ENCODE results near the gene CCSER2.
"Not testable (repeated sequence)": the region's sequence is repeated elsewhere in the genome, so short reads cannot be mapped to it uniquely, and the experiment has no call there.

Gene CCSER2

DNA sequence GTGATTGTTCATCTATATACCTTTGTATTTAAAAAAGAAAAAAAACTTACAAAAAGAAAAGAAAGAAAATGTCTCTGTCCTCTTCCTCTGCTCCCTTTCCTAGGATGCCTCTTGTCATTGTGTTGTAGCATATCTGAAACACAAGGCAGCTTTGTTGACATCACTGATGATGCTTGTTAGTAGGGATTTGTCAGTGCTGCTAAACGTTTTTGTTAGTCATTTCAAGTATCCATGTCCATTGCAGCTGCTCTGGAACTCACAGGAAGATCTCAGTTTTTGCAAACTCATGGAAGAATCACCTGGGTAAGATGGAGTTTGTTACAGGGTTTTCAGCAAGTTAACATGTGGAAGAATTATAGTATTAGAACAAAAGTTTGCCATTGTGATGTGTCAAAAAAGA lies 123.6 kb downstream of the CCSER2 start:
- no peak for DNase-seq (ENCODE audit: low spot score)

DNA sequence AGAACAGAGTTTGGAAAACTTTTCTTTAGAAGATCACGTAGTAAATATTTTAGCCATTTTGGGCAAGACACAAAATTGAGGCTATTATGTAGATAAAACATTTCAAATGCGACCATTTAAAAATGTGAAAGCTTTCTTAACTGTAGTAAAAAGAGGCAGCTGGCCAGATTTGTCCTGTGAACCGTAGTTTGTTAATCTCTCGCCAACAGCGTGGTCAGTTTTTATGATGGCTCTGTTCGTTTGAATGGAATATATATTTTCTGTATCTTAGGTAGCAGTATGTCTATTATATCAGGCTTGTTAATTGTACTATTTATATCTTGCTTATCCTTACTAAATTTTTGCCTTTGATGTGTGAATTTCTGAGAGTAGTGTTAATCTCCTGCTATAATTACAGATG lies 124.9 kb downstream of the CCSER2 start:
- DNase-seq (ENCODE audit: low spot score) = no peak

DNA sequence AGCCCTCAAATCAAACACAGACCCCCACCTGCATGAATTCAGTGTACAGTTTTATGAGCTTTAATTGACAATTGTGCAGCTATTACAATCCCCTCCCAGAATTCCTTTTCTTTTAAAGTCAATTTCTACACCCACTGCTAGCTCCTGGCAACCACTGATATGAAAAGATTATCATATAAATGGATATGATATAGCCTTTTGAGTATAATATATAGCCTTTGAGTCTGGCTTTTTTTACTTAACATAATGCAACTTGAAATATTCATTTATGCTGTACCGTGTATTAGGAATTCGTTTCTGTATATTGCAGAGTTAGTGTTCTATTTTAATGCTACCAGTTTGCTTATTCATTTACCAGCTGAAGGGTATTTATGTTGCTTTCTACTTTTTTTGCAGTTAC lies 127.7 kb downstream of the CCSER2 start:
- DNase-seq (ENCODE audit: low spot score) = no peak

DNA sequence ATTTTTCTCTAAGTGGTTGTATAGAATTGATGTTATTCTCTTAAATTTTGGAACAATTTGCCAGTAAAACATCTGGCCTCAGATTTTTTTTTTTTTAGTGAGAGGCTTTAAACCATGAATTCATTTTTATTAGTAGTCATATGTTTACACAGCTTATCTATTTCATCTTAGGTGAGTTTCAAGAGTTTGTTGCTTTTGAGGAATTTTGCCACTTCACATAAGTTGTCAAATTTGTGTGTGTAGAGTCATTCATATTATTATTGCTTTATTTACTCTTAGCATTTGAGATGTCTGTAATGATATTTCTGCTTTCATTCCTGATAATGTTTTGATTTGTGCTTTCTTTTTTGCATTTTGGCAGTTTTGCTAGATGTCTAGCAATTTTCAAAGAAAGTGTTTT lies 132.1 kb downstream of the CCSER2 start:
- no peak for DNase-seq (ENCODE audit: low spot score)

DNA sequence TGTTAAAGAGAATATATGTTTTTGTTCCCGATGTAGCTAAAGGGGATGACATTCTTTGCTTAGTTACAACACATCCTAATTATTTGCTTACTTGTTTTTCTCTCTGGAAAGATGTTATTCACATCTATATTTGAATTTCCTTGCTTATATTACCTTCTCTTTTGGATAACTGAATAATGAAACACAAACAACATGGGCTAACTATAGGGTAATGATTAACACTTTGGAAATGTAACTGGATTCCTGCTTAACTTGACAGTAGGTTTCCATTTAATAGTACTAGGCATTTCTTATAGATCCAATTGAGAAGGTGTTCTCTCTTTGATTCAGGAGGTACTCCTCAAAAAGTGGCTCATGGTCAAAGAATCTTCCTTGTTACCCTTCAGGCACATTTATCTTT lies 141.1 kb downstream of the CCSER2 start:
- DNase-seq (ENCODE audit: low spot score) = no peak

DNA sequence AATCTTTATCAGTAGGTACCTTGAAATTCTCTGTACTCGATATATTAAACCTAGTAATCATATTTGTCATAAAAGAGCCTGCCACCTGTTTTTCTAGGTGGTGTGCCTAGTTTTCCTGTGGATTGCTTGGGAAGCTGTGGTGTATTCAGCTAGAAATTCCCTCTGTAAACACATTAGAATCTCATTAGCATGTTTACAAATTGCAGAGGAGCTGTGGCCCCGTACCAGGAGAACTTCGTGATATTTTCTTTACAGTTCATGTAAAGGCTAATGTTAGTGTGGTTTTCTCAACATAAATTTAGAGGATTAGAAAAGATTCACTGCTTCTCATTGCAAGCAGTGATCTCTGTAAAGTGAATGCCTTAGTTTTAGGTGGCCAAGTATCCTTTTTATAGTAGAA lies 144.7 kb downstream of the CCSER2 start:
- no peak for DNase-seq (ENCODE audit: low spot score)

DNA sequence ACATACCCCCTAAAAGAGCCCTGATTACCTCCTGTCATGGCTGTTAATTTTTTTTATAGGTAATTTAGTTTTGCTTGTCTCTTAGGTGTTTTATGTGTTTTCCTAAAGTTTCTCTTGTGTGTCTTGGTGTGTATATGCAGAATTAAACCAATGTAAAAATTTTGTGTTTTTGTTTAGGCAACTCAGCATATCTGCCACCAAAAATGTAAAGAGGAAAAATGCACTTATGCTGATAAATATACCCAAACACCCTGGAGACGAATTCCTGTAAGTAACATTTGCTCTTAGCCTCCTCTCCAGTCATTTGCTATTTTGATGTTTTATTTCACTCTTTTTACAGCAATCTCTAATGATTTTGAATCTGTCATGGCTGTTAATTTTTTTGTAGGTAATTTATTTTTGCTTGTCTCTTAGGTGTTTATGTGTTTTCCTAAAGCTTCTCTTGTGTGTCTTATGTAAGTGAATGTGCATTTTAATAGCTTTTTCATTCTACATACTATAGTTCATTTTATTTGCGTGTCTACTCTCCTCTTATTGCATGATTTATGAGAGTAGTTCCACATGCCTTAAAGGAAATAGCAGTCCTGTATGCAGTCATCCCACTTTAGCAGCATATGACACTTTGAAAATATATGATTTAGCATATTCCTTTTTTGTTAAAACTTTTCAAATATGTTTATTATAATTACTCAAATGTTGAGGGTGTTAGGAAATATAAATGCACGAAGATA lies 149.2 kb downstream of the CCSER2 start:
- DNase-seq (ENCODE audit: low spot score) = no peak

DNA sequence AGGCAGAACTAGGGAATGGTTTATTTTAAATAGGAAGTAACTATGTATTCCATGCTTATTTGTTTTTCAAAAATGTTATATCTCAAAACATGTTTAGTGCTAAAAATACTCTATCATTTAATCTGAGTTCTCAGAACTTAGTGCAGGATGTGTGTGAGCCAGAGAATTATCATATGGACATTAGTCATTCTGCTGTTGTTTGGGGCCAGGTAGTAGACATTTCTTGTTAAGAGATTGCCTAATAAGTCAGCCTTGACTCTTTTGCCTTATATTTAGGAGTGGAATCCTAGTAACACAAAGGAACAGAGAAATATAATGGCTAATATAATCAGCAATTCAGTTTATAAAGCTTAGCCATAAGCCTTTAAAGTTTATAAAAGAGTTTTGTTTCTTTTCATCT lies 149.8 kb downstream of the CCSER2 start:
- no peak for DNase-seq (ENCODE audit: low spot score)

DNA sequence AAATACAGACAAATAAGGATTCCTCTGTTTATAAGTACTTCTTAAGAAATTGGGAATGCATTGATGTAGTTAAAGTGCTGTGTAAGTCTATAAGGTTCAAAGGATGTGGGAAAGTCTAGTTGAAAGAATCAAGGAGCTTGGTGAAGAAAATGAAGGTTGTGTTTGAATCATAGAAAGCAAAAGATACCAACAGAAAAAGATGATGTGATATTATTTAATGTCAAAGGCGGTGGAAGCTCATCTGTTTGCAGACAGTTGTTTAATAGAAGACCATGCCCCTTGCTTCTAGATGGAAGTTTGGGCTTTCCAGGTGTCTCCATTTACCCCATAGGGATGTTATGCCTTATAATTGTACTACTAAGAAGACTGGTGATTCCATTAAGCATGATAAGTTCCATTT lies 150.3 kb downstream of the CCSER2 start:
- DNase-seq (ENCODE audit: low spot score) = no peak

DNA sequence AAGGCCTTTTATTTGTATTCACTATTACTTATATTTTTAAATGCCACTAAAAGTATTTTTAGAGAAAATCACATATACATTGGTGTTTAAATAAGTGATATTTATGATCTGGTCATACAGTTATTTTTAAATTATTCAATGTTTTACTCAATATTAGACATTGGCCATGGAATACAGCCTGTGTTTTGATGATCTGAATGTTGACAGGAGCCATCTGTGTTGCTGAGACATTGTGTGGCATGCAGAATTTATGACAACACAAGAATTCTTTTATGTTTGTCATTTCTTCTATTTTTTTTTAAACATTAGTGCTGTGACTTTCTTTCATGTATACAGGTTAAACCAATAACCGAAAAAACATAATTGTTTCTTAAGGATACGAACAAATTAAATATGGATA lies 156.2 kb downstream of the CCSER2 start:
- DNase-seq (ENCODE audit: low spot score) = no peak

DNA sequence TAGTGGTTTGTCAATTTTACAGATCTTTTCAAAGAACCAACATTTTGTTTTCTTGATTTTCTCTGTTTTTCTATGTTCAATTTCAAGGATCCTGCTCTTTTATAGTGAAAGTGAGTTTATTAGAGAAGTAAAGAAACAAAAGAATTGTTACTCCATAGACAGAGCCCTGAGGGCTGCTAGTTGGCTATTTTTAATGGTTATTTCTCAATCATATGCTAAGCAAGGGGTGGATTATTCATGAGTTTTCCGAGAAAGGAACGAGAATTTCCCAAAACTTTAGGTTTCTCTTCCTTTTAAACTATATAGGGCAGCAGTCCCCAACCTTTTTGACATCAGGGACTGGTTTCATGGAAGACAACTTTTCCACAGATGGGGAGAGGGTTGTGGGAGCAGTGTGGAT lies 165.0 kb downstream of the CCSER2 start:
- no peak for DNase-seq (ENCODE audit: low spot score)

DNA sequence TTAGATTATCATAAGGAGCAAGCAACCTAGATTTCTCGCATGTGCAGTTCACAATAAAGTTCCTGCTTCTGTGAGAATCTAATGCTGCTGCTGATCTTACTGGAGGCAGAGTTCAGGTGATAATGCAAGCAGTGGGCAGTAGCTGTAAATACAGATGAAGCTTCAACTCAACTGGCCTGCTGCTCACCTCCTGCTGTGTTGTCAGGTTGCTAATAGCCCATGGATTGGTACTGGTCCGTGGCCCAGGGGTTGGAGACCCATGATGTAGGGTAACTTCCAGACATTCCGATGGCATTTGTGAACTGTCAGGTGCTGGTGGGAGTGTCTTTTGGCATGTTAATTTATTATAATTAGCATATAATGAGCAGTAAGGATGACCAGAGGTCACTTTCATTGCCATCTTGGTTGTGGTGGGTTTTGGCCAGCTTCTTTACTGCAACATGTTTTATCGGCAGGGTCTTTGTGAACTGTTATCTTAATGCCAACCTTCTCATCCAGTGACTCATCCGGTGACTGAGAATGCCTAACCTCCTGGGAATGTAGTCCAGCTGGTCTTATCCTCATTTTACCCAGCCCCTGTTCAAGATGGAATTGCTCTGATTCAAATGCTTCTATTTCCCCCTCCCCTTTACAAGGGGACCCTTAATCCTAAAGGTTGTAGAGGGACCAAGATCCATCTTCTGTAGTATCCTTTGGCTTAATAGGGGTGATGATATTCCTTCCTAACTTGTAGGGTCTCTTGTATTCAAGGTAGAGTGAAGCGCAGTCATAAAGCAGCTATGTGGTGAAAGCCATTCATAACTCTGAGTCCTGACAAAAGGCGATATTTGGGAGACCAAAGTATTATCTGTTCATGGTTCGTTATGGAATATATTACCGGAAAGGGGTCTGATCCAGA lies 165.8 kb downstream of the CCSER2 start:
- no peak for DNase-seq (ENCODE audit: low spot score)

DNA sequence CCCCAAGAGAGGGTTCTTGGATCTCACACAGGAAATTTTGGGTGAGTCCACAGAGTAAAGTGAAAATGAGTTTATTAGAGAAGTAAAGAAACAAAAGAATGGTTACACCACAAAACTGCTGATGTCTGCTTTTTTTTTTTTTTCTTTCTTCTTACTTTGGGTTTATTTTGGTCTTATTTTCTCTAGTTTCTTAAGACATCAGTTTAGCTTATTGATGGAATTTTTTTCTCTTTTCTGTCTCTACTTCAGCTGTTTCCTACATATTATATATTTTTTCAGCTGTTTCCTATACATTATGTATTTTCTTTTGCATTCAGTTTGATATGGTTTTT lies 166.4 kb downstream of the CCSER2 start:
- DNase-seq (ENCODE audit: low spot score) = no peak

DNA sequence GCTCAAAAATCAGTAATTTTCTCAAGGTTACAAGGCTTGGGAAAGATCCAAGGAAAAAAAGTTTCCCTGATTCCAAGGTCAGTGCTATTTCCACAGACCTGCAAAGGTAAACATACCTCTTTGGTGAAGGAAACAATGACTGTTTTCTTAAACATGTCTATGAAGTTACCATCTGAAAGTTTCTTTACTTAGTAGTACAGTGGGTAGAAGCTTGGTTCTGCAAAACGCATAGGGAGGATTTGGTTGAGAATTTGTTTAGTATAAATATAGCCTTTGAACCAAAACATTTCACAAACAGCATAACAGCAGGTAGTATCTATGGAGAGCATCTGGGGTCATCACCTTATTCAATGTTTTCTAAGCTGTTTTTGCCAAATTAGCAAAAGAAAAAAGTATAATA lies 169.6 kb downstream of the CCSER2 start:
- no peak for DNase-seq (ENCODE audit: low spot score)

DNA sequence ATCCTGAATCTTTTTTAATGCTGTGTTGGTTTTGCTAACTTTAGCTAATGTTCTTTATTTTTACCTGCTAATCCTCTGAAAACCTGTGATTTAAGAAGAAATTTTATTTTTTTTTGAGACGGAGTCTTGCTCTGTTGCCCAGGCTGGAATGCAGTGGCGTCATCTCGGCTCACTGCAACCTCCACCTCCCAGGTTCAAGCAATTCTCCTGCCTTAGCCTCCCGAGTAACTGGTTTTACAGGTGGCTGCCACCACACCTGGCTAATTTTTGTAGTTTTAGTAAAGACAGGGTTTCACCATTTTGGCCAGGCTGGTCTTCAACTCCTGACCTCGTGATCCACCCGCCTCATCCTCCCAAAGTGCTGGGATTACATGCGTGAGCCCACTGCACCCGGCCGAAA lies 170.7 kb downstream of the CCSER2 start:
- DNase-seq (ENCODE audit: low spot score) = not testable (repeated sequence)

DNA sequence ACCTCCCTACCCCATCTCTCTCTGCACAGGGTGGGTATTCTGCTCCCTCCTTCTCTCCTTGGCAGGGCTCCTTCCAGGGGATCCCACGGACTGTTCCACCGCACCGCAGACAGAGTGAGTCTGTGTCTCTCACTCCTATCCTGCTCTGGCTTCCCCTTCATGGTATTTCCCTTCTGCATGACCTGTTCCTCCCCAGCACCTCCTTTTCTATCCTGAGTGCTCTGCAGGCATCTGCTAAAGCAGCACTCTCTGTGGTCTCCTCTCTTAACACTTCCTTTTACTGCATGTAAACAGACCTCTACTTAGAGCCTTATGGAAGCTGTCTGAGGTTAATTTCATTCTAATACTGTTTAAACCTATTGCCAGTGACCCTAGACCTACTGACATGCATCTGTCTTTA lies 171.5 kb downstream of the CCSER2 start:
- no peak for DNase-seq (ENCODE audit: low spot score)

DNA sequence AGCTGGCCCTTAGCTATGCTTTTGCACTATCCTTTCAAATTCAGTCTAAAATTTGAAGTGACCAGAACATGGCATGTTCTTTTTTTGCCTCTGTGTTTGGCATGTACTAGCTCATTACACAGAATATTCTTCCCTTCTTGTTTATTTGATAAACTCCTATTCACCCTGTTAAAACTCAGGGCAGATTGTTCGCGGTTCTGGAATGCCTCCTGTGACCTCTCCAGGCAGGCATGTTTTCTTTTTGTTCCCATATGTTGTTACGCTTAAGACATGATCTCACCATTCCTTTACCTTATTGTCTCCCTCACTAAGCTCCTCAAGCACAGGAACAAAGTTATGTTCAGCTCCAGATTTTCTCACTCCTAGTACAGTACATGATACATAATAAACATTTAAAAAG lies 181.7 kb downstream of the CCSER2 start:
- DNase-seq (ENCODE audit: low spot score) = no peak

DNA sequence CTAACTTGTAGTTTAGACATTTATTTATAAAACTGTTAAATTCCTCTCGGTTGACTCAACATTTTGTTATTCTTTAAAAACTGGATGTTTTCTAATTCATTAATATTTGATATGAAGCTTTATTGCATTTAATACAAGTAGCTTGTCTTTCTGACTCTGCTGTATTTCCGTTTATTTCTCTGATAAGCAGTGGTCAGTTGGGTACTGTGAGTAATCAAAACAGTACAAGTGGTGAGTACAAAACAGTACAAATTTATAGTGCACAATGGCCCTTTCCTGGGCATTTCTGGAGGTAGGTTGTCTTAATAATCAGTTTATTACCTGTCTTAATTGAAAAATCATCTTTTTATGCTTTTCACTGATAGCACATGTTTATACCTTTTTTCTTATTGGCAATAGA lies 182.7 kb downstream of the CCSER2 start:
- no peak for DNase-seq (ENCODE audit: low spot score)

DNA sequence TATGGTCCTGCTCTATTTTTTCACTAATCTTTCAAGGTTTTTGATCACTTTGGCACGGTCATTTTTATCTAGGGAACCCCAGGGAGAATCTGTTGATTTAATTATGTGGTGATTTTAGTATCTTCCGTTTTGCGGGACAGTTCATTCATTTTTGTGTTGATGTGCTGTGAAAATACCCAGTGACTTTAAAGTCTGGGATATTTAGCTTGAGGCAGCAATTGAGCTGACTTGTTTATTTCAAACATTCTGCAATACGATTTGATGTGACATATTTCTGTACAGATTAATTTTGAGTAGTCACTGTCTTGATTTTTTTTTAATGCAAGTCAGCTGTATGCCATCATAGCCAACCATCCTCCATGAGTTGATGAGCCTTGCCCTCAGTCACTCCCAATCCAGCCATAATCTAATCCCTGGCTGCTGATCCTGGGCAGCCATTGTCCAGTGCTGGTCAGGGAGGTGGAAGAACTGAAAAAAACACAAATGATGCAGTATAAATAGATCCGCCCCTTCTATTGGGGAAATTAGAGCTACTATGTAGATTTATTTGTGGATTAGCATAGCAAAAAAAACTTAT lies 183.4 kb downstream of the CCSER2 start:
- no peak for DNase-seq (ENCODE audit: low spot score)

DNA sequence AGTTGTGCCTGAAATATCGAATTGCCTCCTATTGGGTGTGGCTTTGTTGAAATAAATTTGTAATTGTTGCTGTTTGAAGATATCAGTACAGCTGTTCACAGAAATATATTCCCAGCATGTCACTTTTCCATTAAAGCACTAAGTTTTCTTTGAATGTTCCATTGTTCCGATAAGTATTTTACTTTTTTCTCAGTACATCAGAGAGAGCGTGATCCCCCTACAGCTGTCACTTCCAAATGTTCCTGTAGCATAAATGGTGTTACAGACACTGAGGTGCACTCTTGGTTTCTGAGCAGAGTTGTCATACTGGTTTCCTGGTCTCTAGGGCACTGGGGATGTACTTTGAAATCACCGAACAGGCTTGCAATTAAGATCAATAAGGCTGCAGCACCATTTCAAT lies 189.2 kb downstream of the CCSER2 start:
- no peak for DNase-seq (ENCODE audit: low spot score)

DNA sequence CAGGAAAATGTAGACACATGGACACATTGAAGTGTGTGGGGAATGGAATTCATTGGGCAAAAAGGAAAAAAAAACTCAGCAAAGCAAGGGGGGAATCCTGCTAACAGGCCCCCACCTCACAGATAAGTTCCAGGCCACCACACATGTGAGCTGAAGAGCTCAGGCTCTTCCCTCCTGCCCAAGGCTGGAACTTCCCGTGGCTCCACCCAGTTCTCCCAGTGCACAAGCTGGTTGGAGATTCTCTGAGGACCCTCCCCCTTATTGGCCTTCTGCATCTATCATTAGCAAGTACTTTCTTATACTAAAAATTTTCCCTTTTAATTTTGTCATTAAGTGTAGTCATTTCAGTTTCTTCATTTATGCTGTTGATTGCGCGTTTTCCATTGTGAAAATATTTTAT lies 190.8 kb downstream of the CCSER2 start:
- no peak for DNase-seq (ENCODE audit: low spot score)

DNA sequence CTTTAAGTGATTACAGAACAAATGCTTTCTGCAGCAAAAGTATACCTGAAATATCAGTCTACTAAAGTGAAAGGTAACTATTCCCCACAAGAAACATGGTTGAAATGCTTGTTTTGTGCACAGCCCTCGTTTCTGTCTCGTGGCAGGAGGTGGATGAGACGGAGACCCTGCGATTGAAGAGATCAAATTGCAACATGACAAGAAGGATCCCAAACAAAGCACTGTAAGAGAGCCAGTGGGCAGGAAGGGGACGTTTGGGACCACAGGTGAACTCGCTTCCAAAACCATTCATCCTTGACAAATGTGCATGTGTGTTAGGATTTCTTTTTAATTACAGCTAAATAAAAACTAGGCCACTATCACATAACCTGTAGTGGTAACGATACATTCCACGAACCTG lies 192.6 kb downstream of the CCSER2 start:
- DNase-seq (ENCODE audit: low spot score) = no peak

DNA sequence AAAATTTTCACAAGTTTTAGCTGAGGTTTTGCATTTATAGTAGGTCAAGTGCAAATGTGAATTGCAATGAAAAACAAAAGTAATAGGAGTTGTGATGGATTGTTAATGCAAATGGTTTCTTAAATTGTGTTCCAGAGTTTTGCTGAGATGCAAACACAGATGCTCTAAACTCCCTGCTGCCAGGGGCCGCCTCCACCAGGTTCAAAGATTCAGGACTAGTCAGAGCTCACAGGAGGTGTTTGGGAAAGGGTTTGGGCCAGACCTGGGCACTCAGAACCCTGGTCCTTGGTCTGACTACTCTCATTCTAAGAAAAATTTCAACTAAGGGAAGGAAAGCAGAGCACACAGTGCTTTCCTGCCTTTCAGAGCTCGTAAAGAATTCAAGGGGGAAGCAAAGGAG lies 193.1 kb downstream of the CCSER2 start:
- DNase-seq (ENCODE audit: low spot score) = no peak
